OCI-LY3 (cell line): Measurements from ENCODE around the gene LRP1-AS.

Experiments used
- CTCF ChIP-seq: fragments of 200-600, 300-600 bp; sonication (generic); IDR thresholded peaks from 2 replicates; pipeline ENCODE4 v1.5.1; 2014; ENCODE audit warnings: antibody characterized with exemption, low read length, low read depth
- EZH2phosphoT487 ChIP-seq: fragments of 200-600 bp; shearing (Covaris generic); IDR thresholded peaks from 2 replicates; pipeline ENCODE4 v1.6.1; 2018; ENCODE audit warnings: antibody characterized with exemption, mixed run types, low read depth

GRCh38 chr12:57096748-57097553 is 50.5 kb downstream of the LRP1-AS start:
- TF ChIP-seq EZH2phosphoT487 (no peak), CTCF (no peak)
